A549 (cell line): ENCODE measurements around the gene PWP1. TPM values are rescaled to one million over a fixed set of nuclear protein-coding genes. Genes with fewer than 3 reads are reported as not detected.
"Not testable (repeated sequence)": the region's sequence is repeated elsewhere in the genome, so short reads cannot be mapped to it uniquely, and the experiment has no call there.

Experiments
- ATAC-seq, 2 experiments: fragments of 200-7000 bp in 1 of 2; fragments of >200 bp in 1 of 2; cut with Nextera tagmentation in 1 of 2; cut with Tn5 transposase in 1 of 2; 3 replicates each; pipeline versions ENCODE4 v1.8.0 to v1.9.1; 2018 to 2020; ENCODE audit warnings: mild to moderate bottlenecking in 1 of 2, moderate library complexity in 1 of 2
- CTCF ChIA-PET: fragments of 300-600 bp; sonication (Branson Sonifier 250); formaldehyde crosslinking; extraction: SDS; loops from one replicate; lab custom pipeline; 2021; ENCODE audit warnings: antibody characterized with exemption, inconsistent platforms; lab: Yijun Ruan, JAX
- POLR2A ChIA-PET: fragments of 350-600 bp; formaldehyde crosslinking; extraction: SDS; loops from one replicate; lab custom pipeline; 2021; ENCODE audit warnings: antibody characterized with exemption, inconsistent platforms; lab: Yijun Ruan, JAX
- DNase-seq, 2 experiments: peaks; one replicate each; pipeline versions ENCODE4 v3.0.0 to v3.0.0-alpha.2; 2011 to 2016; ENCODE audit warnings: low read depth in 1 of 2, low spot score in 1 of 2
- FAIRE-seq: peaks from 2 replicates; lab custom pipeline; 2011; peaks lifted over from hg19 to GRCh38; lab: Jason Lieb, UNC
- H3K27ac ChIP-seq, 2 experiments: fragments of >200 bp; sonication (Bioruptor Twin); formaldehyde crosslinking; 3 replicates each; pipeline ENCODE4 v1.5.1; 2016 to 2017
- H3K4me1 ChIP-seq: fragments of >200 bp; sonication (Bioruptor Twin); formaldehyde crosslinking; 3 replicates; pipeline ENCODE4 v1.6.1; 2016
- H3K4me2 ChIP-seq: fragments of >200 bp; sonication (Bioruptor Twin); formaldehyde crosslinking; 3 replicates; pipeline ENCODE4 v1.6.1; 2016
- H3K4me3 ChIP-seq: fragments of >200 bp; sonication (Bioruptor Twin); formaldehyde crosslinking; 3 replicates; pipeline ENCODE4 v1.5.1; 2016
- H3K9me3 ChIP-seq: fragments of >200 bp; sonication (Bioruptor Twin); formaldehyde crosslinking; 3 replicates; pipeline ENCODE4 v1.6.1; 2016
- CBX2 ChIP-seq: fragments of 200-600 bp; sonication (generic); IDR thresholded peaks from 2 replicates; pipeline ENCODE4 v1.6.1; 2016; ENCODE audit warnings: low read depth, mild to moderate bottlenecking, borderline replicate concordance
- EHF ChIP-seq: fragments of 250-450 bp; sonication (Bioruptor Pico); IDR thresholded peaks from 2 replicates; pipeline ENCODE4 v1.5.0; 2020; ENCODE audit warnings: mild to moderate bottlenecking
- EHMT2 ChIP-seq: fragments of 200-600 bp; sonication (generic); IDR thresholded peaks from 2 replicates; pipeline ENCODE4 v1.6.1; 2016; ENCODE audit warnings: antibody characterized with exemption, low read depth, mild to moderate bottlenecking, moderate library complexity
- FOSB ChIP-seq: fragments of 250-450 bp; sonication (Bioruptor Pico); IDR thresholded peaks from 2 replicates; pipeline ENCODE4 v1.5.0; 2020; ENCODE audit warnings: mild to moderate bottlenecking, moderate library complexity
- HOXB13 ChIP-seq: fragments of 250-450 bp; sonication (Bioruptor Pico); IDR thresholded peaks from 2 replicates; pipeline ENCODE4 v1.5.0; 2020; ENCODE audit warnings: low read depth, mild to moderate bottlenecking, moderate library complexity
- HOXB5 ChIP-seq: fragments of 250-450 bp; sonication (Bioruptor Pico); IDR thresholded peaks from 2 replicates; pipeline ENCODE4 v1.5.0; 2020; ENCODE audit warnings: mild to moderate bottlenecking, moderate library complexity
- MAFK ChIP-seq: fragments of 450-650 bp; IDR thresholded peaks from 2 replicates; pipeline ENCODE4 v1.6.1; 2014; ENCODE audit not compliant: partially characterized antibody
- NFE2L2 ChIP-seq: fragments of 150-350 bp; conservative IDR thresholded peaks from 2 replicates; pipeline ENCODE4 v1.6.1; 2014; ENCODE audit warnings: low read length
- RAD21 ChIP-seq, 2 experiments: fragments of >200 bp in 1 of 2; sonication (Bioruptor Twin) in 1 of 2; formaldehyde crosslinking in 1 of 2; IDR thresholded peaks in 1 of 2; conservative IDR thresholded peaks in 1 of 2; 2 replicates in 1 of 2; 3 replicates in 1 of 2; pipeline ENCODE4 v1.6.1; 2012 to 2018; ENCODE audit warnings: inconsistent platforms in 1 of 2
- RARB ChIP-seq: fragments of 250-450 bp; sonication (Bioruptor Pico); IDR thresholded peaks from 2 replicates; pipeline ENCODE4 v1.8.0; 2021; ENCODE audit warnings: mild to moderate bottlenecking, moderate library complexity
- ZNF302 ChIP-seq: fragments of 250-450 bp; sonication (Bioruptor Pico); IDR thresholded peaks from 2 replicates; pipeline ENCODE4 v1.9.0; 2021; ENCODE audit warnings: inconsistent platforms, mild to moderate bottlenecking, moderate library complexity
- WGBS: methylation state at CpG from one replicate; pipeline ENCODE4 v1.1.6; 2017; ENCODE audit errors: missing lambda C conversion rate; 5-methylcytosine and 5-hydroxymethylcytosine counted together
- polyA plus RNA-seq, 4 experiments: library from polyadenylated mRNA; depleted of rRNA in 3 of 4; stranded (reverse); fragments of >200 nt; fragmentation: RNase III in 1 of 4; extraction: RNeasy Plus Mini Kit Qiagen cat#74134 plus additional on column Dnase treatment in 1 of 4; gene quantifications; 2 replicates in 3 of 4; 3 replicates in 1 of 4; pipeline ENCODE4 v1.2.3, GENCODE V29; 2011 to 2017
- TF ChIP-seq, protein P1 (sequence below): fragments of 450-650 bp; IDR thresholded peaks from 2 replicates; pipeline ENCODE4 v1.6.1; 2014; ENCODE audit warnings: antibody characterized with exemption
- TF ChIP-seq, protein P2 (sequence below): fragments of >200 bp; sonication (Bioruptor Twin); formaldehyde crosslinking; IDR thresholded peaks from 3 replicates; pipeline ENCODE4 v1.5.1; 2016
- TF ChIP-seq, protein P3 (sequence below): fragments of 200-600 bp; sonication (generic); IDR thresholded peaks from 2 replicates; pipeline ENCODE4 v1.6.1; 2016; ENCODE audit warnings: antibody characterized with exemption, mild to moderate bottlenecking, moderate library complexity

PWP1 gene
- polyA plus RNA-seq, 2 of the 4 experiments (the other 2 are of a cell fraction): 132 to 191 TPM

DNA sequence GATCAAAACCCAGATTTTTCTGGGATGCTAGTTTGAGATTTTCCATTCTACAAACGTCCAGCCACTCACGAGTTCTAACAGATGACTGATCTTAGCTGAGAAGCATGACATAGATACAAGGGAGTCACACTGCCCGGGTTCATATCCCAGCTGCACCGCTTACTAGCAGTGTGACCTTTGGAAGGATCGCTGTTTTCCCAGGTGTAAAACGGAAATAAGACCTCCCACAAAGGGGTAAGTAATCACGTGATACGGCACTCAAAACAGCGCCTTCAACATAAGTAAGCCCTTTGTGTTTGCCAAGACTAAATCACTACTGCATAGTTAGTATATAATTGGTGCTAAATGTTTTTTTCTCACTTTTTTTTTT is 624 bp upstream of the PWP1 start:
- H3K27ac ChIP-seq: peak overlapping the region; percentile 85 to 93
- FAIRE-seq (no peak), ATAC-seq (peak; percentile 52 to 60), DNase-seq (peak; percentile 43 to 71)
- CTCF ChIA-PET: interaction anchor here (0.6 to 2.6 kb wide), 6 partner anchors 9 to 247 kb away, joined by 3 to 13 read pairs (median 4); no protein-coding TSS in a partner anchor
- POLR2A ChIA-PET: interaction anchor here (0.6 kb wide), 1 partner anchor 202 kb away, joined by 4 read pairs; no protein-coding TSS in a partner anchor
- no peaks in the 10 kb centered on the region for H3K9me3 ChIP-seq
- TF ChIP-seq, protein P1, sequence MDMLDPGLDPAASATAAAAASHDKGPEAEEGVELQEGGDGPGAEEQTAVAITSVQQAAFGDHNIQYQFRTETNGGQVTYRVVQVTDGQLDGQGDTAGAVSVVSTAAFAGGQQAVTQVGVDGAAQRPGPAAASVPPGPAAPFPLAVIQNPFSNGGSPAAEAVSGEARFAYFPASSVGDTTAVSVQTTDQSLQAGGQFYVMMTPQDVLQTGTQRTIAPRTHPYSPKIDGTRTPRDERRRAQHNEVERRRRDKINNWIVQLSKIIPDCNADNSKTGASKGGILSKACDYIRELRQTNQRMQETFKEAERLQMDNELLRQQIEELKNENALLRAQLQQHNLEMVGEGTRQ: peak; percentile 81
- no peak for TF ChIP-seq MAFK
- H3K4me3 ChIP-seq: peak overlapping the region; percentile 88
- 4% methylated on average over 9 of the region's 9 CpGs for WGBS
- peak overlapping the region; percentile 88 for H3K4me2 ChIP-seq
- H3K4me1 ChIP-seq: peaks cover 14% of the 10 kb centered on the region

DNA sequence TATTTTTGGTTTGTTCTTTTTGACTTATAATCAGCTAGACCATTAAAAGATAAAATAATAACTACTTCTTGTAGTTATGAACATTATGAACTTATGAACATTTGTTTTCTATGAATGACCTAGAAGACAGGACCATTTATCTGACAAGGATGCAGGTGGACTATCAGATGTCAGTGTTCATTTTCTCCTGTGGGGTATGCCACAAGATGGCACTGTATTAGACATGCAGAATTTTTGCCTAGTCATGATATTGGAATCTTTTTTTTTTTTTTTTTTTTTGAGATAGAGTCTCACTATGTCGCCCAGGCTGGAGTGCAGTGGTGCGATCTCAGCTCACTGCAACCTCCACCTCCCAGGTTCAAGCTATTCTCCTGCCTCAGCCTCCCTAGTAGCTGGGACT is 10.2 kb downstream of the PWP1 start:
- not testable (repeated sequence) for H3K4me2 ChIP-seq, H3K4me1 ChIP-seq, H3K4me3 ChIP-seq
- ChIA-PET POLR2A (interaction anchor here (0.6 kb wide), 1 partner anchor 867 kb away, joined by 3 read pairs; the partner anchor contains the start of gene ISCU), CTCF (interaction anchor here (0.6 to 2.7 kb wide), 11 partner anchors 12 to 233 kb away, joined by 3 to 10 read pairs (median 5); no protein-coding TSS in a partner anchor)
- H3K27ac ChIP-seq: peak overlapping the region; percentile 54 to 82
- TF ChIP-seq MAFK (peak; percentile 99), RAD21 (conservative IDR thresholded peaks at IDR 0.05 in 1 of 2, IDR thresholded peaks at IDR 0.05 in 1 of 2) (peak in 1 of 2 experiments; percentile 20; a peak in 1 of 5 replicates), ZNF302 (CRISPR knock-in tag) (0 out of 2 replicates have a peak, but pooled peaks have one; percentile 16), NFE2L2 (peak; percentile 92)
- TF ChIP-seq, protein P2, sequence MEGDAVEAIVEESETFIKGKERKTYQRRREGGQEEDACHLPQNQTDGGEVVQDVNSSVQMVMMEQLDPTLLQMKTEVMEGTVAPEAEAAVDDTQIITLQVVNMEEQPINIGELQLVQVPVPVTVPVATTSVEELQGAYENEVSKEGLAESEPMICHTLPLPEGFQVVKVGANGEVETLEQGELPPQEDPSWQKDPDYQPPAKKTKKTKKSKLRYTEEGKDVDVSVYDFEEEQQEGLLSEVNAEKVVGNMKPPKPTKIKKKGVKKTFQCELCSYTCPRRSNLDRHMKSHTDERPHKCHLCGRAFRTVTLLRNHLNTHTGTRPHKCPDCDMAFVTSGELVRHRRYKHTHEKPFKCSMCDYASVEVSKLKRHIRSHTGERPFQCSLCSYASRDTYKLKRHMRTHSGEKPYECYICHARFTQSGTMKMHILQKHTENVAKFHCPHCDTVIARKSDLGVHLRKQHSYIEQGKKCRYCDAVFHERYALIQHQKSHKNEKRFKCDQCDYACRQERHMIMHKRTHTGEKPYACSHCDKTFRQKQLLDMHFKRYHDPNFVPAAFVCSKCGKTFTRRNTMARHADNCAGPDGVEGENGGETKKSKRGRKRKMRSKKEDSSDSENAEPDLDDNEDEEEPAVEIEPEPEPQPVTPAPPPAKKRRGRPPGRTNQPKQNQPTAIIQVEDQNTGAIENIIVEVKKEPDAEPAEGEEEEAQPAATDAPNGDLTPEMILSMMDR: peak; percentile 48
- TF ChIP-seq, all 56 proteins: peak for 5; not testable (repeated sequence) for 51
- H3K9me3 ChIP-seq, FAIRE-seq: not testable (repeated sequence)
- 95% methylated on average over 2 of the region's 2 CpGs for WGBS
- ATAC-seq: peak in 1 of 2 experiments; percentile 83; a peak in 3 of 6 replicates
- DNase-seq: peak; percentile 58 to 69

DNA sequence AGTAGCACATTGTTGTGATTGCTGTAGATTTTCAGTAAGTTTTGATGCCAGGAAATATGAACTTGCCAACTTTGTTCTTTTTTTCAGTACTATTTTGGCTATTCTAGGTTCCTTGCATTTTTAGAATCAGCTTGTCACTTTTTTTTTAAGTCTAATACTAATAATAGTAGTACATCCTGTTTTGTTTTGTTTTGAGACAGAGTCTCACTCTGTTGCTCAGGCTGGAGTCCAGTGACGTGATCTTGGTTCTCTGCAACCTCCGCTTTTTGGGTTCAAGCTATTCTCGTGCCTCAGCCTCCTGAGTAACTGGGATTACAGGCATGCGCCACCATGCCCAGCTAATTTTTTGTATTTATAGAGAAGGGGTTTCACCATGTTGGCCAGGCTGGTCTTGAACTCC is 16.5 kb downstream of the PWP1 start:
- no peak overlapping the region for H3K4me2 ChIP-seq
- no peak for FAIRE-seq
- no peak for ATAC-seq
- H3K4me3 ChIP-seq: no peak overlapping the region
- no peak for TF ChIP-seq HOXB5
- TF ChIP-seq, protein P3, sequence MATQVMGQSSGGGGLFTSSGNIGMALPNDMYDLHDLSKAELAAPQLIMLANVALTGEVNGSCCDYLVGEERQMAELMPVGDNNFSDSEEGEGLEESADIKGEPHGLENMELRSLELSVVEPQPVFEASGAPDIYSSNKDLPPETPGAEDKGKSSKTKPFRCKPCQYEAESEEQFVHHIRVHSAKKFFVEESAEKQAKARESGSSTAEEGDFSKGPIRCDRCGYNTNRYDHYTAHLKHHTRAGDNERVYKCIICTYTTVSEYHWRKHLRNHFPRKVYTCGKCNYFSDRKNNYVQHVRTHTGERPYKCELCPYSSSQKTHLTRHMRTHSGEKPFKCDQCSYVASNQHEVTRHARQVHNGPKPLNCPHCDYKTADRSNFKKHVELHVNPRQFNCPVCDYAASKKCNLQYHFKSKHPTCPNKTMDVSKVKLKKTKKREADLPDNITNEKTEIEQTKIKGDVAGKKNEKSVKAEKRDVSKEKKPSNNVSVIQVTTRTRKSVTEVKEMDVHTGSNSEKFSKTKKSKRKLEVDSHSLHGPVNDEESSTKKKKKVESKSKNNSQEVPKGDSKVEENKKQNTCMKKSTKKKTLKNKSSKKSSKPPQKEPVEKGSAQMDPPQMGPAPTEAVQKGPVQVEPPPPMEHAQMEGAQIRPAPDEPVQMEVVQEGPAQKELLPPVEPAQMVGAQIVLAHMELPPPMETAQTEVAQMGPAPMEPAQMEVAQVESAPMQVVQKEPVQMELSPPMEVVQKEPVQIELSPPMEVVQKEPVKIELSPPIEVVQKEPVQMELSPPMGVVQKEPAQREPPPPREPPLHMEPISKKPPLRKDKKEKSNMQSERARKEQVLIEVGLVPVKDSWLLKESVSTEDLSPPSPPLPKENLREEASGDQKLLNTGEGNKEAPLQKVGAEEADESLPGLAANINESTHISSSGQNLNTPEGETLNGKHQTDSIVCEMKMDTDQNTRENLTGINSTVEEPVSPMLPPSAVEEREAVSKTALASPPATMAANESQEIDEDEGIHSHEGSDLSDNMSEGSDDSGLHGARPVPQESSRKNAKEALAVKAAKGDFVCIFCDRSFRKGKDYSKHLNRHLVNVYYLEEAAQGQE: no peak
- TF ChIP-seq FOSB (CRISPR knock-in tag): no peak
- TF ChIP-seq, protein P1: no peak
- no peak for TF ChIP-seq EHF (CRISPR knock-in tag)
- TF ChIP-seq ZNF302 (CRISPR knock-in tag): no peak
- no peak for TF ChIP-seq RARB (CRISPR knock-in tag)
- TF ChIP-seq HOXB13 (CRISPR knock-in tag): no peak
- TF ChIP-seq CBX2: no peak
- no peak for TF ChIP-seq EHMT2
- H3K9me3 ChIP-seq: no peaks in the 10 kb centered on the region
- ChIA-PET POLR2A (no interaction called here), CTCF (interaction anchor here (0.9 kb wide), 1 partner anchor 26 kb away, joined by 3 read pairs; no protein-coding TSS in a partner anchor)
- no peaks in the 10 kb centered on the region for H3K4me1 ChIP-seq
- WGBS: over 99% methylated on average over 4 of the region's 4 CpGs
- no peak overlapping the region for H3K27ac ChIP-seq
- no peak for DNase-seq
